OCI-LY7 (cell line): ENCODE data around the gene TDRD1.

ENCODE experiments used
- EZH2phosphoT487 ChIP-seq: fragments of 200-600 bp; sonication (generic); IDR thresholded peaks from 2 replicates; pipeline ENCODE4 v1.6.1; 2018; ENCODE audit warnings: low read depth, borderline replicate concordance, mild to moderate bottlenecking, mixed run types, antibody characterized with exemption, low read length, moderate library complexity, mixed read lengths
- TF ChIP-seq, protein P1 (sequence below): fragments of 200-600 bp; sonication (generic); conservative IDR thresholded peaks from 2 replicates; pipeline ENCODE4 v1.5.1; 2014; ENCODE audit warnings: mild to moderate bottlenecking, antibody characterized with exemption, low read length, moderate library complexity, mixed read lengths

DNA sequence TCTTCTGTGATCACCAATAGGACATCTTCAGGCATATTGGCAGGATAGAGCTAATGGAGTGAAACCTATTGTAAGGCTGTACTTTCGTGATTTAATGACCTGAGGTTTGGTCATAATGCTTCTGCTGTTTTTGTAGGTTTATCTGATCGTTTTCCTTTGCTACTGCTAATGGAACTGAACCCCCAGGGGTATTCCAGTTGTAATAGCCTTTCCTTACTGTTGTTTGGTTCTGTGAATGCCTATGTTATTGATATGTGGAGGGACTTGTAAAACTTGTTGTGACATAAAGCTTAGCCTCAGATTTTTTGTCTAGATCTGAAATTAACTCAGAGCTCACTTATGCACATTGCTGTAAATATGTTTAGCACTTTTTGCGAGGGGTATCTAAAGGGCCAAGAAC, 49.0 kb downstream of the TDRD1 start:
- TF ChIP-seq, protein P1, sequence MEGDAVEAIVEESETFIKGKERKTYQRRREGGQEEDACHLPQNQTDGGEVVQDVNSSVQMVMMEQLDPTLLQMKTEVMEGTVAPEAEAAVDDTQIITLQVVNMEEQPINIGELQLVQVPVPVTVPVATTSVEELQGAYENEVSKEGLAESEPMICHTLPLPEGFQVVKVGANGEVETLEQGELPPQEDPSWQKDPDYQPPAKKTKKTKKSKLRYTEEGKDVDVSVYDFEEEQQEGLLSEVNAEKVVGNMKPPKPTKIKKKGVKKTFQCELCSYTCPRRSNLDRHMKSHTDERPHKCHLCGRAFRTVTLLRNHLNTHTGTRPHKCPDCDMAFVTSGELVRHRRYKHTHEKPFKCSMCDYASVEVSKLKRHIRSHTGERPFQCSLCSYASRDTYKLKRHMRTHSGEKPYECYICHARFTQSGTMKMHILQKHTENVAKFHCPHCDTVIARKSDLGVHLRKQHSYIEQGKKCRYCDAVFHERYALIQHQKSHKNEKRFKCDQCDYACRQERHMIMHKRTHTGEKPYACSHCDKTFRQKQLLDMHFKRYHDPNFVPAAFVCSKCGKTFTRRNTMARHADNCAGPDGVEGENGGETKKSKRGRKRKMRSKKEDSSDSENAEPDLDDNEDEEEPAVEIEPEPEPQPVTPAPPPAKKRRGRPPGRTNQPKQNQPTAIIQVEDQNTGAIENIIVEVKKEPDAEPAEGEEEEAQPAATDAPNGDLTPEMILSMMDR = no peak
- TF ChIP-seq EZH2phosphoT487 = no peak
